ENCODE measurements around the gene EPOP. TPM values are rescaled to one million over a fixed set of nuclear protein-coding genes. Genes with fewer than 3 reads are reported as not detected.

The EPOP gene
- total RNA-seq, 1 experiment from 2014 or later: 37.9 TPM

DNA sequence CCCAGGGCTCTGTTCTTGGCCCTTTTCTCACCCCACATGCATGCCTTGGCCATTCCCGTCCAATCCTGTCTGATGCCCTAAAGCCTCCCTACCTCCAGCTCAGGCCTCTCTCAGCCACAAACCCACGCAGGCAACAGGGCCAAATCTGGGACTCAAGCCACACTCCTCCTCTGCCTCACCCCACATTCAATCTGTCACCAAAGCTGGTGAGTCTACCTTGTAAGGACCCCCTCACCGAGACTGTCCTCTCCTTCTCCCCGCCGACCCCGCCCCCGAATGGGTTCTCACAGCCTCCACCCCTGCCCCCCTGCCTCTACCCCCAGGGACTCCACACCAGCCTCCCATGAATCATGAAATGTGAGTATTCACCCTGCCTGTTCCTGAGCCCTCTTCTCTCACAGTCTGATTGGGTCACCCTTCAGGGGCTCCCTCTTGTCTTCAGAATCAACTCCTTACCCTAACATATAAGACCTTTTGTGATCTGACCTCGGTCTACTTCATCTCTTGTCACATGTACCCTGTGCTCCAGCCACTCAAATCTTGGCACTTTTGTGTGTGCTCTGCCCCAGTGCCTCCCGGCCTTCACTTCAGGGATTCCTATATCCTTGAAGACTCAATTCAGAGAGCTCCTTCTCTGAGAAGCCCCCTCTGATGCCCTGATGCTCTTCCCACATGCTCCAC, 10.7 kb downstream of the EPOP start:
- CTCF ChIA-PET: interaction anchor here (0.6 to 7.6 kb wide), 15 partner anchors 8 to 315 kb away, joined by 3 to 146 read pairs (median 4); partner anchors contain the start of gene EPOP
- DNase-seq (ENCODE audit: low read depth, low spot score) (no peak), ATAC-seq (no peak)
- TF ChIP-seq SP1 (IDR thresholded peaks at IDR 0.05; ENCODE audit: low read depth) (no peak), ZNF274 (IDR thresholded peaks at IDR 0.05; ENCODE audit: low read depth, low read length) (no peak), ZFX (IDR thresholded peaks at IDR 0.05) (no peak), REST (IDR thresholded peaks at IDR 0.05; ENCODE audit: low read depth) (no peak), POLR2AphosphoS5 (IDR thresholded peaks at IDR 0.05; ENCODE audit: low read depth, low read length) (no peak), CTCF (IDR thresholded peaks at IDR 0.05 in 2 of 3, conservative IDR thresholded peaks at IDR 0.05 in 1 of 3; ENCODE audit: borderline replicate concordance in 1 of 3, insufficient read depth in 1 of 3, low read depth in 2 of 3, low read length in 2 of 3) (no peak), CBX3 (IDR thresholded peaks at IDR 0.05; ENCODE audit: low read depth) (no peak), EGR1 (IDR thresholded peaks at IDR 0.05; ENCODE audit: low read depth) (no peak), ELF1 (IDR thresholded peaks at IDR 0.05; ENCODE audit: borderline replicate concordance, low read depth) (no peak), EZH2phosphoT487 (IDR thresholded peaks at IDR 0.05; ENCODE audit: borderline replicate concordance) (no peak), CEBPB (IDR thresholded peaks at IDR 0.05; ENCODE audit: low read depth) (no peak), TCF7L2 (IDR thresholded peaks at IDR 0.05; ENCODE audit: borderline replicate concordance, extremely low read depth, insufficient read depth, insufficient read length) (no peak), JUND (IDR thresholded peaks at IDR 0.05) (no peak)
- TF ChIP-seq, protein P1, sequence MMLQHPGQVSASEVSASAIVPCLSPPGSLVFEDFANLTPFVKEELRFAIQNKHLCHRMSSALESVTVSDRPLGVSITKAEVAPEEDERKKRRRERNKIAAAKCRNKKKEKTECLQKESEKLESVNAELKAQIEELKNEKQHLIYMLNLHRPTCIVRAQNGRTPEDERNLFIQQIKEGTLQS (IDR thresholded peaks at IDR 0.05): no peak
- Histone ChIP-seq H3K4me1 (ENCODE audit: control insufficient read depth in 1 of 2, insufficient read depth in 2 of 2, low read length in 2 of 2) (peaks cover 0 to 13% of the 10 kb centered on the region in 2 experiments; a peak in 3 of 4 replicates), H4K20me1 (ENCODE audit: insufficient read depth) (no peaks in the 10 kb centered on the region), H3K36me3 (ENCODE audit: control insufficient read depth in 1 of 2, insufficient read depth in 2 of 2, low read length in 2 of 2) (no peaks in the 10 kb centered on the region), H3K27me3 (ENCODE audit: insufficient read depth, low read length) (no peaks in the 10 kb centered on the region), H3K27ac (ENCODE audit: low read depth, low read length) (no peak overlapping the region), H3K79me2 (ENCODE audit: insufficient read depth, low read length) (no peaks in the 10 kb centered on the region), H3K4me2 (ENCODE audit: low read length) (no peak overlapping the region), H3K9me2 (ENCODE audit: insufficient read depth) (no peaks in the 10 kb centered on the region), H3K9ac (ENCODE audit: low read length) (no peak overlapping the region), H2AFZ (ENCODE audit: low read depth, low read length, poor library complexity, severe bottlenecking) (no peak overlapping the region), H3K9me3 (ENCODE audit: control insufficient read depth in 1 of 2, insufficient read depth in 1 of 2, low read depth in 1 of 2, low read length in 2 of 2) (no peaks in the 10 kb centered on the region), H3K4me3 (replicated peaks in 1 of 2; ENCODE audit: low read depth in 1 of 2, low read length in 2 of 2) (no peak overlapping the region)
- POLR2A ChIA-PET: interaction anchor here (0.6 kb wide), 1 partner anchor 41 kb away, joined by 4 read pairs; no protein-coding TSS in a partner anchor
- RAD21 ChIA-PET (ENCODE audit: low non-redundant PET in 1 of 2, low total read pairs in 2 of 2, uncharacterized antibody in 2 of 2, unreplicated experiment in 2 of 2): interaction anchor here (1.3 to 1.5 kb wide), 2 partner anchors 106 kb away, joined by 10 to 11 read pairs; no protein-coding TSS in a partner anchor
- no TSS peak for BruUV-seq (replicated peaks)
- intact Hi-C loops (cut with micrococcal nuclease): loop anchor here (5.0 to 10.0 kb wide), 2 partner anchors 79 to 227 kb away; no protein-coding TSS in a partner anchor
